ENCODE results near the gene SH3BGR.
"Not testable (repeated sequence)": the region's sequence is repeated elsewhere in the genome, so short reads cannot be mapped to it uniquely, and the experiment has no call there.

Gene SH3BGR

DNA sequence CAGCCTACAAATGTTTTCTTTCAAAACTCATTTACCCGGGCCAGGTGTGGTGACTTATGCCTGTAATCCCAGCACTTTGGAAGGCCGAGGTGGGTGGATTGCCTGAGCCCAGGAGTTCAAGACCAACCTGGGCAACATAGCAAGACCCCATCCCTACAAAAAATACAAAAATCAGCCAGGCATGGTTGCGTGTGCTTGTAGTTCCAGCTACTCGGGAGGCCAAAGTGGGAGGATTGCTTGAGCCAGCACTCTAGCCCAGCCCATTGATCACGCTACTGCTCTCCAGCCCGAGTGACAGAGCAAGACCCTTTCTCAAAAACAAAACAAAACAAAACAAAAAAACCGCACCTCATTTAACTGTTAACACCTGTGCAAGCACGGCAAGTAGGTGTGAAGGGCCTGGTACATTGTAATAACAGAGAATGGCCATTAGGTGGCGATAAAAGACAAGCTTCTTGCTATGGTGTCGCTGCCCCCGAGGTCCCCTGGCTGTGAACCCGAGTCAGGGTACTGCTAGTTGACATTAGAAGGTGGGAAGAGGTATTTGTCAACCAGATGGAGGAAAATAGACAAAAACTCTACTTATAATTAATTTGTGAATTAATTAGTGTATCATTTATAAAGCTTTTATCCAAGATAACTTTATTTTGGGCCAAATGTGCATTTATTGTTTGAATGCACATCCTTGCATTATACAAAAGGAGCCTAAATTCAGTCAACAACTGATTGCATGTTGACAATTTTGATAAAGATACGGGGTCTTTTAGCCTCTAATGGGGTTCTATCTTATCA lies 66.5 kb downstream of the SH3BGR start:
- peak; percentile 23 to 28 for DNase-seq

DNA sequence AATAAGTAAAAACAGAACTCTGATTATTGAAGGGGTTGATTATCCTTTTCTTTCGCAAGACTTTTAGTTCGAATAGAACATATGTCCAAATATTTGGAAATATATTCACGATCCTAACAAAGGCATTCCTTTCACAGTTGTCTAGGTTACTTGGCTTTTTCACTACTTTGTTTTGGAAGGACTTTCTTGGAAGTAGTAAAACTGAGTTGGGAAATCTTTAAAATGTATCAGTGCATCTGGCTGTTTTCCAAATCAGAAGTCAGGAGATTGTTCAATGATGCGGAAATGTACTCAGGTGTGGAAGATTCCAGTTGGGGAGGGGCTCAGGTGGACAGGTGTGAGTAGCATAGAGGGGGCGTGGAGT lies 67.1 kb downstream of the SH3BGR start:
- DNase-seq: no peak

DNA sequence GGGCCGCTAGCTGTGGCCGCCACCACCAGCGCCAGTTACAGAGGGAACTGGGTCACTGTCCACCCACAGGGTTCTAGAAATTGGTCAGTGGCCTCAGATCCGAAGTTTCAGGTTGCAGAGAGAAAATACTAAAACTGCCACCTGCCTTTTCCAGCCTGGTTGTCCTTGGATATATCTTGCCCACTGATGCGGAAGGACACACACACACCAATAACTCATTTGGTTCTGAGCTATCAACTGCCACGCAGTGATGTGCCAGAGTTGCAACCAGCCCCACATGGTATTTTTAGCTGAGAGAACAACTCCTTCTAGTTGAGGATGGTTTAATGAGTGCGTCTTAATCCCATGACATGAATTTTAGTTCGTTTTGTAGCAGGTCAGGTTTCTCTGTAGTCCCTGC lies 68.1 kb downstream of the SH3BGR start:
- no peak for DNase-seq

DNA sequence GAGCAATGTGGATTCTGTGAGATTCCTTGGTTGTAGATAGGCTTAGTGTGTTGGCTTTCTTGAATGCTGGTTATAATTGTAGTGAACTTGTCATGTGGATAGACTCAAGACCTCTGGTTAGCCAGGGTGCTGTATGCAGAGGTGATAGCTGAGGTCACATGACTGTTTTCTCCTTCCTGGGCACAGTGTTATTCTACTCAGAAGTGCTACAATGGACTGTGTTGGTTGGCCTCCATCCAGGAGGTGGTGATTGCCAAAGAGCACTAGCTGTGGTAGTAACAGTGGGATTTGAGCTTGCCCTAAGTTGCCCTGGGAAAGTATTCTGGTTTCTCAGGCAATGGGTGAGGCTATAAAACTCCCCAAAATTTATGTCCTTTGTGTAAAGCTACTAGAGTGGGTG lies 71.6 kb downstream of the SH3BGR start:
- DNase-seq: no peak

DNA sequence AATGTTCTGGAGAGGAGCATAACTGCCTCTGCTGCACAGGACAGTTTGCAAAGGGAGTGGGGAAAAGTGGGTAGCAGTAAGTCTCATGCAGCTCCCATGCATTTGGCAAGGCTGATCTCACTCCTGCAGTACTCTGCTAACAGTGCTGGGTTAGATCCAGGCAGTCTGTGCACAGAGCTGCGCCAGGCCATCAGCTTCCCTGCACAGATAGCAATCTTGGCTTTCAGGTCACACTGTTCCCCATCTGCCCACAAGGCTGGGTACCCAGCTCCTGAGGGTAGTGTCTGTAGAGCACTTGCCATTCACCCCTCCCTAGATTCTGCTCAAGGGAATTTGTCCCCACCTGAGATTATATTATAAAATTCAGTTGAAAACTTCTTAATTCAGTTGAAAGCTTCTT lies 72.1 kb downstream of the SH3BGR start:
- DNase-seq: no peak

DNA sequence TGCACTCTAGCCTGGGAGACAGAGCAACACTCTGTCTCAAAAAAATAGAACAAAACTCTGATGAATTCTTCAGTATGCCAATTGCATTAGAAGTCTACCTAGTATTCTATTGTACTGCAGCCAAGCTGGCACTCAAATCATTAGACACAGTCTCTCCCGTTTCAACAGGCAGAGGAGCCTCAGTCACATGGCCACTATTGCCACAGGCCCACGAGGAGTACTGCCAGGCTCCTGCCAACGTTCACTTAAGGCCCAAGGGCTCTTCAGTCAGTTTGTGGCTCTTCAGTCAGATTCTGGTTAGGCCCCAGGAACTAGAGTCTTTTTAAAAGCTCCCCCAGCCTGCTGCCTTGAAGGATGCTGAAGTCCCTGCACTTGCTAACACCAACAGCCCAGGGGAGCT lies 73.4 kb downstream of the SH3BGR start:
- no peak for DNase-seq

DNA sequence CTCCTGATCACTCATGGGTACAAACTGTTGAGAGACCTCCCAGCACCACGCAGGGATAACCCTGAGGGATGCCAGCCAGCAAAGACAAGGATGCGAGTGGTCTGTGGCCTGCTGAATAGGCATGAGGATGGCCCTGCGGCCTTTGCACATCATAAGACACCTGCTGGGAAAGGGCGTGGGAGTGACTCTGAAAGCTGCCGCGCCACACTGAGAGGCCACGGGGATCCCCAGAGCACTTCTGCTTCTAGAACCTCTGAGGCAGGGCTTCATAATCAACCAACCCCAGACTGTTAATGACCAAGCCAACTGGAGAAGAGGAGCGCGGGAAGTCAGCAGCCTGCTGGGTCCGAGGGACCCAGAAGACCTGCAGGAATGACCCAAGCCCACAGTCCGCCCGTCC lies 73.8 kb downstream of the SH3BGR start:
- DNase-seq: no peak

DNA sequence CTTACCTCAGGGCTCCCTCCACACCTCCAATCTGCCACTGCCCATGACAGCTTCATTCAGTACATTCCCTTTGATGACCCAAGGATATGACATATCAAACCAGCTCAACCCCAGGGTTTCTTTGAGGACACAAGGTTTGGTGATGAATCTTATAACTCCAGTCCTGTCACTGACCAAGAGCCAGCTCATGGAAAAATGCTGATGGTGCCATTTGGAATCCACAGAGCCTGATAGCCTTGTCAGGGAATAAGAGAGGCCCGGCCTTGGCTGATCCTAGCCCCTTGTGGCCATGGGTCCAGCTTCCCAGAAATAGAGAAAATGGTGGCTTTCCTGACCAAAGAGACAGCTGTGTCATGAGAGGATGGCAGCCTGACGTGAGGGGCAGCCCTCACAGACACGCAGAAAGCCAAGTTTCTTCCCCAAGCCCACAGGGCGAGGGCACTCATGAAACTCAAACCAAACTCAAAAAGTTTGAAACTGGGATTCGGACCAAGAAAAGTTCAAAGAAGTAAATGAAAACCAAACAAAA lies 75.4 kb downstream of the SH3BGR start:
- DNase-seq: no peak

DNA sequence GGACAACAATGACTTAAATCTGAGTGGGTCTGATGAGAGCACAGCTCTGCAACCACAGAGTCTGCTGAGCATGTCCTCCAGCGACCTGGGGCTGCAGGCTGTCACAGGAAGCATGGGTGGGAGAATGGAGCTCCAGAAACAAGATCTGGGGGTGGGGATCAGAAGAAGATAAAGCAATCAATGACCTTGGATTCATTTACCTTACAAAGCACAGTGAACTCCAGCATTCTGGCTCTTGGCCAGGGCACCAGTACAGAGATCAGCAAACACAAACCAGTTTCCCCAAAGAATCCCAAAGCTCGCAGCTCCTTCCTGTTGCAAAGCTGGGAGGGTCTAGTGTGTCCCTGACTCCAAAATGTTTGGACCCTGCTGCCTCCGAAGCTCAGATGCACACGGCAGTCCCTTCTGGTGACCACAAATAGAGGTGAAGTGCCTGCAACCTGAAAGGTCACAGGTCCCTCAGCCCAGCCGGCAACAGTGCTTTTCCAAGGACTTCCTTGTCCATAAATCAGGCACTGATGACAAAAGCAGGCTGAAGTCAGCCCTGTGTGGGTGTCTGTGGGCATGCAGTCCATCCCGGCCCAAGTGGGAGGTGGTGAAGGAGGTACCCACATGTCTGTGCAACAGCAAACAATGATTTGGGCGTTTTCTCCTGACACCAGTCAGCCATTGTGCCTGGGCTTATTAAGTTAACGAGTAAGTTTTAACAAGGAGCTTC lies 76.1 kb downstream of the SH3BGR start:
- no peak for DNase-seq

DNA sequence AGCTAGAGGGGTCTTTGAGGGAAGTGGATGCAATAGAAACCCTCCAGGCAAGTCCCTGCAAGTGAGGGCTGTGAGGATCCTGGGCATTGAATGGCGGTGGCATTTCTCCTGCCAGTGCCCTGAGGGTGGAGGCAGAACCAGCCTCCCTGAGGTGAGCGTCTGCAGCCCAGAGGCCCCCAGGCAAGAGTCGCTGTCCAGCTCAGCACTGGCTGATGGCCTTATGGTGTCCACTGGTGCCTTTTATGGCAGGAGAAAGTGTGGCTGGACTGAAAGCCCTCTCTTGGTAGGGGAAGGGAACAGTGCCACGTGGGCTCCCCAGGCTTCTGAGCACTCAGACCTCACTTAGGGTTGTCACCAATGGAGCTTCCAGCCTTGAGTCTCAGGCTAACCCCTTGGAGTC lies 77.3 kb downstream of the SH3BGR start:
- DNase-seq: no peak

DNA sequence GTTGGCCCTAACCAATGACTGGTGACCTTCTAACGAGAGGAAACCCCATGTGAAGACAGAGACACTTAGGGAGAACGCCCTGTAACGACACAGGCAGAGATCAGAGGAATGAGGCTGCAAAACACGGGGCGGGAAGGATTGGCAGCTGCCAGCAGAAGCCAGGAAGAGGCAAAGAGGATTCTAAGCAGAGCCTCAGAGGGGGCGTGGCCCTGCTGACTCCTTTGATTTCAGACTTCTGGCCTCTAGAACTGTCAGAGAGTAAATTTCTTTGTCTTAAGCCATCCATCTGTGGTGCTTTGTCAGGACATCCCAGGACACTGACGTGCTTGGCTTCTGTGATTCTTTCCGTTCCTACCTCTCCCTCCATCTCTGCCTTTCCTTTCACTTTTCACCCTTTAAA lies 79.3 kb downstream of the SH3BGR start:
- no peak for DNase-seq

DNA sequence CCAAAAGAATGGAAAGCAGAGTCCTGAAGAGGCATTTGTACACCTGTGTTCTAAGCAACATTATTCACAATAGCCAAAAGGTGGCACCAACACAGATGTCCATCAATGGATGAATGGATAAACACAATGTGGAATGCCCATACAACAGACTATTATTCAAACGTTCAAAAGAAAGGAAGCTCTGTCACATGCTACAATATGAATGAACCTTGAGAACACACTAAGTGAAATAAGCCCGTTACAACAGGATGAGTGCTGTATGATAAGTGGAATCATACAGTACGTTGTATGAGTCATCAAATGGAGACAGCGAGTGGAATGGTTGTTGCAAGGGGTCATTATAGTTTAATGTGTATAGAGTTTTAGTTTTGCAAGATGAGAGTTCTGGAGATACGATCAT lies 80.1 kb downstream of the SH3BGR start:
- no peak for DNase-seq

DNA sequence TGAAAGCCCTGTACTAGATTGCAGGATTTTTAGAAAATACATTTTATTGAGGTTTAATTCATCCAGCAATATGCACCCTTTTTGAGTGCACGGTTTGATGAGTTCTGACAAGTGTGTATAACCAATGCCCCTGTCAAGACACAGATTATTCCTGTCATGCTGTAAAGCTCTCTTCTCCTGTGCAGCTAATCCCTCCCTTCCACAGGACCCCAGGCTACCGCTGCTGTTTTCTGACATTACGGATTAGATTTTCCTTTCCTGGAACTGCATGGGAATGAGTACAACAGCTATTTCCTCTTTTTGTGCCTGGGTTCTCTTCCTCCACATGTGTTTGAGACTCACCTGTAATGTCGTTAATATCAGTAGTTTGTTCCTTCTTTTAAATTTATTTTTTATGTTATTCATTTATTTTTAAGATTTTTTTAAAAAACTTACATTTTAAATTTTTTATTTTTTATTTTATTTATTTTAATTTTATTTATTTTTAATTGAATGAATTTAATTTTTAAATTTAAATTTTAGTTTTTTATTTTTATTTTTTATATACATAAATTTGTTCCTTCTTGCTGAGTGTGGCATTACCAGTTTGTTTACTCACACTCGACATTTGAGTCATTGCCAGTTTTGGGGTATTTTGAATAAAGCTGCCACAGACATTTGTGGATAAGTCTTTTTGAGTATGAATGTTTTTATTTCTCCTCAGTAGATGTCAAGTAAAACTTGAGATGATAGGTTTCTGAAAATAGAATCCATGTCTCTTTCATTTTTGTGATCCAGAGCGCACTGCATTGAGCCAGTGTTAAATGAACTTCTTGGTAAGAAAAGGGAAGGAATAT lies 82.0 kb downstream of the SH3BGR start:
- no peak for DNase-seq

DNA sequence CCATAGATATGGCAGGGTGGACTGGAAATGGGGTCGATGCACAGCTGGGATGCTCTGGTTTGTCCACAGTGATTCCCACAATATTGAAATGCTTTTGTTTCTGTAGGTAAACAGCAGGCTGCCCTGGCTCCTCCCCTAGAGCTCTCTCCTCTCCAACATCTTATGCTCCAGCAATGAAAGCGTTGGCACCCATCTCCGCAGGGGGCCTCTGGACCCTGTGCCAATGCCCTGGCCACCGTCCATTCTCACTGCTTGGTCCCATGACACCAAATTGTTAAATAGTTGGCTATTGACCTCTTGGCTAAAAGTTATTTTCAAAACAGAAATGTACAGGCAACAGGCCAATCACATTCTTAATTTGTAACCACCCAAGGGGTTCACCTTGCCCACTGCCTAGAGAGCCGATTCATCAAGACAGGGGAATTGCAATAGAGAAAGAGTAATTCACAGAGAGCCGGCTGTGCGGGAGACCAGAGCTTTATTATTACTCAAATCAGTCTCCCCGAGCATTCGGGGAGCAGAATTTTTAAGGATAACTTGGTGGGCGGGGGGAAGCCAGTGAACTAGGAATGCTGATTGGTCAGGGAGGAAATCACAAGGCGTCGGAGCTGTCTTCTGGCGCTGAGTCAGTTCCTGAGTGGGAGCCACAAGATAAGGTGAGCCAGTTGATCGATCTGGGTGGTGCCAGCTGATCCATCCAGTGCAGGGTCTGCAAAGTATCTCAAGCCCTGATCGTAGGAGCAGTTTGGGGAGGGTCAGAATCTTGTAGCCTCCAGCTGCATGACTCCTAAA lies 84.1 kb downstream of the SH3BGR start:
- no peak for DNase-seq

DNA sequence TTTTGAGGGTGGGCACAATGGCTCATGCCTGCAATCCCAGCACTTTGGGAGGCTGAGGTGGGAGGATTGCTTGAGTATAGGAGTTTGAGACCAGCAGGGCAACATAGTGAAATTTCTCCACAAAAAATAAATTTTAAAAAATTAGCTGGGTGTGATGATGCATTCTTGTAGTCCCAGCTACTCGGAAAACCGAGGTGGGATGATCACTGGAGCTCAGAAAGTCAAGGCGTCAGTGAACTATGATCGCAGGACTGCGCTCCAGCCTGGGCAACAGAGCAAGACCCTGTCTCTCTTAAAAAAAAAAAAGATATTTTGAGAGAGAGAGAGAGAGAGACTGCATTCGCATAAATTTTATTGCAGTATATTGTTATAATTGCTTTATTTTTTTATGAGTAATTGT lies 85.1 kb downstream of the SH3BGR start:
- no peak for DNase-seq

DNA sequence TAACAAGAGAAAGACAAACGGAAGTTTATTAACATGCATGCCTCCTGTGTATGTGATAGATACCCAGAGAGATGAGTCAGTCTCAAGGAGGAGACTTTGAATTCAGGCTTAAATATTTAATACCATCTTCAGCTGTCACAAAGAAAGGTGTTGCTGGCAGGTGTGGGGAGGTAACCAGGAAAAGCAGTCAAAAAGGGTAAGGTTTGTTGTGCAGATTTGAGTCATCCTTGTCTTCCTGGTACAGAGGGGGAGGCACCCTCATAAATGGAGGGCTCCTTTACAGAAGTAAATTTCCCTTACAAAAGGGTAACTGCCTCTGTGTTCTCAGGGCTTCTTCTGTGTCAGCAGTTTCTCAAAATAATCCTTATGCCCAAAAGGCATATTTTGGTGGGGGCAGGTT lies 85.8 kb downstream of the SH3BGR start:
- no peak for DNase-seq

DNA sequence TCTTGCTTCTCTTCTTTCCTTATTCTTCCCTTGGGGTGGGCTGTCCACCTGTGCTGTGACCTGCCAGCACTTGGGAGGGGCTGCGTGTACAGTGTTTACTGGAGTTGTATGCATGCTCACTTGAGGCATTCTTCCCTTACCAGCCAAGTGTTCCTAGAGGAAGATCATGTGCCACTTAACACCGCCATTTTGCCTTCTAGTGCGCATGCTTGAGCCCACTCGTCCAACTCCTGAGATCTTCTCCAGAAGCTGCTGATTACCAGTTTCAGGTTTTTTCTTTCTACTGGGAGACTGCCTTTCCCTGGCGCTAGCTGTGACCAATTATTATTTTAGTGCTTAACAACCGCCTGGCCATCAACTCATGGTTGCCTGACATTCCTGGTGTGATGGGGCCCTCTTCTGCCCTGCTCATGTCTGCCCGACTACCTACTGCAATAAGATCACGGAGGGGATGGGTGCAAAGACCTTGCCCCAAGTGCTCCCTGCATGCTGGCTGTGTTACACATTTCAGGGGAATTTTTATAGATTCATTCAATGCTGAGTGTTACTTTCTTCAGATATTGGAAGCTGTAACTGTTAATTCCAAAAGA lies 86.8 kb downstream of the SH3BGR start:
- DNase-seq: no peak

DNA sequence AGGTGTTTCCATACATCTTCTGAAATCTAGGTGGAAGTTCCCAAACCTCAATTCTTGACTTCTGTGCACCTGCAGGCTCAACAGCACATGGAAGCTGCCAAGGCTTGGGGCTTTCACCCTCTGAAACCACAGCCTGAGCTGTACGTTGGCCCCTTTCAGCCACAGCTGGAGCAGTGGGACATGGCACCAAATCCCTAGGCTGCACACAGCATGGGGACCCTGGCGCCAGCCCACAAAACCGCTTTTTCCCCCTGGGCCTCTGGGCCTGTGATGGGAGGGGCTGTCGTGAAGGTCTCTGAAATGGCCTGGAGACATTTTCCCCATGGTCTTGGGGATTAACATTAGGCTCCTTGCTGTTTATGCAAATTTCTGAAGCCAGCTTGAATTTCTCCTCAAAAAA lies 88.6 kb downstream of the SH3BGR start:
- DNase-seq: not testable (repeated sequence)

DNA sequence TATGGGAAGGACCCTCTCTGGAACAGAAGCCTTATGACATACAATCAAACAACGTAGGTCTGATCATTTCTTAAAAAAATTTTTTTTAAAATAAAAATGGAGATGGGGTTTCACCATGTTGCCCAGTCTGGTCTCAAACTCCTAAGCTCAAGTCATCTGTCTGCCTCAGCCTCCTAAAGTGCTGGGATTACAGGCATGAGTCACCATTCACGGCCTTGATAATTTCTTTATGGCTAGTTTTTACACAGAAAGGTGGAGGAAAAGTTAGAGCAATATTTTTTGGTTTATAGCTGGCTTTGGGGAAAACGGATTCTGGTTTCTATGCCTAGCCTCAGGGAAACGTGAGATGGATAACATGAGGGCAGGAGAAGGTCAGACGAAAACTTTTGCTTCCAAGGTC lies 91.0 kb downstream of the SH3BGR start:
- no peak for DNase-seq

DNA sequence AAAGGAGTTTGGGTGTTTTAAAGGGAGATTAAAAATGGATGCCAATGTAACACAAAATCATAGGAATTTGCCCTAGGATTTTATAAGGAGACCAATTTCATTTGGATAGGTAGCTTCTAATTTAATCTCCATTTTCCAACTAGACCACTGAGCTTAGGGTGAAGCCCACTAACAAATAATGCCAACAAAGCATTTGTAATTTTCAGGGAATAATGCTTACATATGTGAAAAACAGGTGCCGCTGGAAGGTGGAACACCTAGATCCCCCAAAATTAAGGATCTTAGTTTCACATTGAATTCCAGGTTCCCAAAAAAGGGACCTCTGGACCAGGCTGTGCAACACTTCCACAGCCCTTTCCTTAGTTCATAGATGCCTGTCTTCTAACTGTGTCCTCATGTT lies 94.8 kb downstream of the SH3BGR start:
- DNase-seq: no peak

DNA sequence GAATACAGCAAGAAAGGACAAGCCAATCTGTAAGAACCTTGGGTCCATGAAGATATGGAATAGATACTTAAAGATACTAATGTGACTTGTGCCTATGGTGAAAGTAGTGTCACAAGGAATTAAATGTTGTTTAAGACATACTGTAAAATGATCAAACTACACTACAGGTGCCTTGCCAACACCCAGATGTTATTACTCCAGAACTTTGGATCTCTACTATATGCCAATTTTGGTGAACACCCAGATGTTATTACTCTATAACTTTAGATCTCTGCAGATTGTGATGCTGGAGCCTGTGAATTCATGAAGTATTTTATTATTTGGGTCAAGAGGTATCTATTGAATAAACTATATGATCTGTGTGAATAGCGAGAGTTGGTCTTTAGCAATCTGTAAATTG lies 101.1 kb downstream of the SH3BGR start:
- no peak for DNase-seq

DNA sequence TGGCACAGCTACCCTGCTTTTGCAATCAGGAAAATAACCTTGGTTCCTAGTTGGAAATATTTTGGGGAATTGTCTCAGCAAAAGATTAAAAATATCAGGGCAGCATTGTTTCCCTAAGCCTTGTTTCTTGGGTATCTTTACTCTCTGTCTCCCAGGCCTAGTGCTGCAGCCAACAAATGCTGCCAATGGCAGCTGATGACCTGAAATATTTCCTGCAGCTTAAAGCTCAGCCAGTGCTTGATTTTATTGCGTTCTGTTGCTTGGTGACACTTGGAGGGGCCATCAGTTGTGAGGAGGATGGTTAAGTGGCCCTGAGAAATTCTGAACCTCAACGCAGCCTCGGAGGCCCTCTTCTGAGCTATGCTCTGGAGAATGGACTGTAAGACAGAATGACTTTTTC lies 101.6 kb downstream of the SH3BGR start:
- no peak for DNase-seq

Data from stimulated activated CD4-positive, alpha-beta T cell treated with anti-CD3 and anti-CD28 coated beads, Interleukin-2, amount 100 ng/mL, for 48 hours (primary cell).